ENCODE measurements around the gene TPGS1.

Gene TPGS1

GRCh38 chr19:560121-560520 lies 52.8 kb downstream of the TPGS1 start:
- H4K20me1 ChIP-seq (ENCODE audit: insufficient read depth, low read length) = no peaks in the 10 kb centered on the region
- no peaks in the 10 kb centered on the region; the same call in 1 of the 2 replicates for H3K36me3 ChIP-seq (ENCODE audit: insufficient read depth, low read length)
- H3K9me2 ChIP-seq (ENCODE audit: low read depth, low read length) = no peaks in the 10 kb centered on the region
- no peaks in the 10 kb centered on the region for H3K79me2 ChIP-seq (ENCODE audit: insufficient read depth, low read length)
- H3K4me3 ChIP-seq (ENCODE audit: low read depth, low read length, poor library complexity, severe bottlenecking) = no peak overlapping the region
- no peaks in the 10 kb centered on the region for H3K27me3 ChIP-seq (ENCODE audit: insufficient read depth, low read length)
- no peaks in the 10 kb centered on the region for H3K9me3 ChIP-seq (ENCODE audit: low read length)
- no peak overlapping the region for H3K27ac ChIP-seq (ENCODE audit: low read depth, low read length, poor library complexity, severe bottlenecking)
- H3K4me2 ChIP-seq (ENCODE audit: low read length) = no peak overlapping the region
- H3F3A ChIP-seq (ENCODE audit: insufficient read depth, low read length) = no peaks in the 10 kb centered on the region
- no peak for TF ChIP-seq EZH2 (IDR thresholded peaks at IDR 0.05; ENCODE audit: borderline replicate concordance, low read length)
- TF ChIP-seq CTCF (IDR thresholded peaks at IDR 0.05; ENCODE audit: low read length) = no peak
- no peaks in the 10 kb centered on the region for H3K4me1 ChIP-seq (ENCODE audit: insufficient read depth, low read length, severe bottlenecking)
- H3K9ac ChIP-seq (ENCODE audit: low read length) = no peak overlapping the region
- no peak overlapping the region for H2AFZ ChIP-seq (ENCODE audit: low read length)

GRCh38 chr19:566403-566802 lies 59.1 kb downstream of the TPGS1 start:
- Histone ChIP-seq H3K4me3 (ENCODE audit: low read depth, low read length, poor library complexity, severe bottlenecking) (no peak overlapping the region), H3K4me2 (ENCODE audit: low read length) (no peak overlapping the region), H3K36me3 (ENCODE audit: insufficient read depth, low read length) (no peaks in the 10 kb centered on the region; the same call in 1 of the 2 replicates)

GRCh38 chr19:566844-567243 lies 59.5 kb downstream of the TPGS1 start:
- Histone ChIP-seq H3K4me3 (ENCODE audit: low read depth, low read length, poor library complexity, severe bottlenecking) (no peak overlapping the region), H3K4me2 (ENCODE audit: low read length) (no peak overlapping the region), H3K36me3 (ENCODE audit: insufficient read depth, low read length) (no peaks in the 10 kb centered on the region; the same call in 1 of the 2 replicates), H3F3A (ENCODE audit: insufficient read depth, low read length) (peaks cover 5% of the 10 kb centered on the region; the same call in 1 of the 2 replicates), H3K27ac (ENCODE audit: low read depth, low read length, poor library complexity, severe bottlenecking) (no peak overlapping the region), H3K4me1 (ENCODE audit: insufficient read depth, low read length, severe bottlenecking) (peaks cover 11% of the 10 kb centered on the region), H3K9me2 (ENCODE audit: low read depth, low read length) (no peaks in the 10 kb centered on the region), H3K9ac (ENCODE audit: low read length) (no peak overlapping the region), H4K20me1 (ENCODE audit: insufficient read depth, low read length) (no peaks in the 10 kb centered on the region), H2AFZ (ENCODE audit: low read length) (no peak overlapping the region), H3K9me3 (ENCODE audit: low read length) (no peaks in the 10 kb centered on the region), H3K79me2 (ENCODE audit: insufficient read depth, low read length) (no peaks in the 10 kb centered on the region), H3K27me3 (ENCODE audit: insufficient read depth, low read length) (no peaks in the 10 kb centered on the region)
- TF ChIP-seq CTCF (IDR thresholded peaks at IDR 0.05; ENCODE audit: low read length) = no peak

More at GRCh38 chr19:566403-566802, 59.1 kb downstream of the TPGS1 start:
- H3K9ac ChIP-seq (ENCODE audit: low read length) = no peak overlapping the region
- peaks cover 6% of the 10 kb centered on the region for H3K4me1 ChIP-seq (ENCODE audit: insufficient read depth, low read length, severe bottlenecking)
- H3K27ac ChIP-seq (ENCODE audit: low read depth, low read length, poor library complexity, severe bottlenecking) = no peak overlapping the region
- TF ChIP-seq CTCF (IDR thresholded peaks at IDR 0.05; ENCODE audit: low read length) (no peak), EZH2 (IDR thresholded peaks at IDR 0.05; ENCODE audit: borderline replicate concordance, low read length) (no peak)
- no peaks in the 10 kb centered on the region for H3K9me3 ChIP-seq (ENCODE audit: low read length)
- no peaks in the 10 kb centered on the region for H3K79me2 ChIP-seq (ENCODE audit: insufficient read depth, low read length)
- H3K9me2 ChIP-seq (ENCODE audit: low read depth, low read length) = no peaks in the 10 kb centered on the region
- no peaks in the 10 kb centered on the region for H3K27me3 ChIP-seq (ENCODE audit: insufficient read depth, low read length)
- no peaks in the 10 kb centered on the region for H4K20me1 ChIP-seq (ENCODE audit: insufficient read depth, low read length)
- peaks cover under 1% of the 10 kb centered on the region; the same call in 1 of the 2 replicates for H3F3A ChIP-seq (ENCODE audit: insufficient read depth, low read length)
- no peak overlapping the region for H2AFZ ChIP-seq (ENCODE audit: low read length)

Data from OCI-LY1 (cell line).